NCI-H524 treated with DMSO at 0.1 percent for 48 hours (cell line): ENCODE data around the gene MAGEF1.
A peak's percentile ranks its signal among the peaks of the same experiment; 100 is the strongest.

Experiments
- DNase-seq: peaks from one replicate; lab custom pipeline; 2025; lab: John Stamatoyannopoulos, UW

MAGEF1 gene, protein sequence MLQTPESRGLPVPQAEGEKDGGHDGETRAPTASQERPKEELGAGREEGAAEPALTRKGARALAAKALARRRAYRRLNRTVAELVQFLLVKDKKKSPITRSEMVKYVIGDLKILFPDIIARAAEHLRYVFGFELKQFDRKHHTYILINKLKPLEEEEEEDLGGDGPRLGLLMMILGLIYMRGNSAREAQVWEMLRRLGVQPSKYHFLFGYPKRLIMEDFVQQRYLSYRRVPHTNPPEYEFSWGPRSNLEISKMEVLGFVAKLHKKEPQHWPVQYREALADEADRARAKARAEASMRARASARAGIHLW

GRCh38 chr3:184711493-184712247, at the start of gene MAGEF1:
MAGEF1 (minus strand) TSS chr3:184712064; CDS start chr3:184711821, 243 bp downstream.
- peak; percentile 72 for DNase-seq

- DNase-seq = no peak
Measured at GRCh38 chr3:184761075-184761841, 49.4 kb upstream of the MAGEF1 start.

DNA sequence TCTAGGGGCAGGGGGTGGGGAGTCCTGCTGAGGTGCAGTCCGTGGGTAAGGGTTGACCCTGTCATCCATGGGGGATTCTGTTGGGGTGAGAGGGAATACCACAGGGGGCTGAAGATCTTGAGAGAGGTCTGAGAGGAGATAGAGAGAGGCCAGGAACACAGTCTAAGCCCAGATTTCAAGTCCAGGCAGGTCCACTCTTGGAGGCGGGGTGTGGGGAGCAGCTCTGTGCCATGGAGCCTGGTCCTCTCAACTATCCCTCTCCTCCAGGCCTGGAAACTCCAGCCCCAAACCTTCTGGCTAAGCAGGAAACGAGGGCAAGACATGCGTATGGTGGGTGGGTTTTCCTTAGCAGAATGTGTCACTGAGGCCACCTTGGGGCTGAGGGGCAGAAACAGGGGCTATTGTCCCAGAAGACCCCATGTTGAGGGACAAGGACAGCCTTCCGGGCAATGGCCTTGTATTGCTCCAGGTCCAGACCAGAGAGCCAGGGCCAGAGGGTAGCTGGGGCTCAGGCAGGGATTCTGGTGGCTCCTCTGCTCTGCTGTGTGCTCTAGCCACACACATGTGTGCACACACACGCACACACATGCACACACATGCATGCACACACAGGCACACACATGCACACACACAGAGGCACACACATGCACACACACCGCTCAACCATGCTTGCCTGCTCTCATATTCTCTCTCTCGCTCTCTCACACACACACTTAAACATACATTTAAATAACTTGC, 48.6 kb upstream of the MAGEF1 start:
- no peak for DNase-seq

- no peak for DNase-seq
Measured at GRCh38 chr3:184759666-184760200, 47.9 kb upstream of the MAGEF1 start.

DNA sequence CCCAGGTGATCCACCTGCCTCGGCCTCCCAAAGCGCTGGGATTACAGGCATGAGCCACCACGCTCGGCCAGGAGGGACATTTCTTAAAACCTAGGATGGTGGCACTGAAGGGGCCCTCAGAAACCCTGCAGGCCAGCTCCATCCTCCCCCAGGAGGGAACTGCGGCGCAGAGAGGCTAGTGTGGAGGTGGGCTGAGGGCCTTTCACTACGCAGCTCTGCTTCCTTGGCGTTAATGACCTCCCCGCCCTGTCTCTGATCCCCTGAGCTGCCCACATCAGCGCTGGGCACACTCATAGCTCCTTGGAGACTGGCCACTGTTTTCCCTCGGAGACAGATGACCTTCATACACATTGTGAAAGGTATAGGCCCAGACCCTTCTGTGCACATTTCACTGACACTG, 46.2 kb upstream of the MAGEF1 start:
- no peak for DNase-seq

DNA sequence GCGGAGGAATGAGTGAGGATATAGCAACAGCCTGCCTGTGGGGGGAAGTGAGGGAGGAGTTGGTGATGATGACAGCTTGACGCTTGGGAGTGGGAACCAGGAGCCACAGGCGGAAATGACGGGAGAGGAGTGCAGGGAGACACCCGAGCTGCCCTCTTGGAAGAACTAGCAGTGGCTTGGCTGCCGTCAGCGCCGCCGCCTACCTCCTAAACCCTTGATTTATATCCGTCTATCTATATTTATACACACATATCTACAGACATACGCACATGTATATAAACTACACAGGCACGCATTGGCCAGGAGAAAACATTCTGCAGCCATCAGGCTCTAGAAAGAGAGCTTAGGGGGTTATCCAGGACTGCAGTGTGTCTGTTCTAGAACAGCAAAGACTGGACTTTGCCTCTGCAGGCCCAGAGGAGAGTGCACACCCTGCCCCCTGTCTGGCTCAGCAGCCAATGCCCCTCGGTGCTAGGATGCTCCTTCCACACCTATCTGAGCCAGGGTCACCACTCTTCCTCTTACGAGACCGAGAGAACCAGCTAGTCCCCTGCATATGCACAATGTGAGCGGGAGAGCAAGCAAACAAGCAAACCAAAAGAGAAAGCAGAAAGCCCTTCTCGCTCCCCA, 45.3 kb upstream of the MAGEF1 start:
- DNase-seq = no peak

DNA sequence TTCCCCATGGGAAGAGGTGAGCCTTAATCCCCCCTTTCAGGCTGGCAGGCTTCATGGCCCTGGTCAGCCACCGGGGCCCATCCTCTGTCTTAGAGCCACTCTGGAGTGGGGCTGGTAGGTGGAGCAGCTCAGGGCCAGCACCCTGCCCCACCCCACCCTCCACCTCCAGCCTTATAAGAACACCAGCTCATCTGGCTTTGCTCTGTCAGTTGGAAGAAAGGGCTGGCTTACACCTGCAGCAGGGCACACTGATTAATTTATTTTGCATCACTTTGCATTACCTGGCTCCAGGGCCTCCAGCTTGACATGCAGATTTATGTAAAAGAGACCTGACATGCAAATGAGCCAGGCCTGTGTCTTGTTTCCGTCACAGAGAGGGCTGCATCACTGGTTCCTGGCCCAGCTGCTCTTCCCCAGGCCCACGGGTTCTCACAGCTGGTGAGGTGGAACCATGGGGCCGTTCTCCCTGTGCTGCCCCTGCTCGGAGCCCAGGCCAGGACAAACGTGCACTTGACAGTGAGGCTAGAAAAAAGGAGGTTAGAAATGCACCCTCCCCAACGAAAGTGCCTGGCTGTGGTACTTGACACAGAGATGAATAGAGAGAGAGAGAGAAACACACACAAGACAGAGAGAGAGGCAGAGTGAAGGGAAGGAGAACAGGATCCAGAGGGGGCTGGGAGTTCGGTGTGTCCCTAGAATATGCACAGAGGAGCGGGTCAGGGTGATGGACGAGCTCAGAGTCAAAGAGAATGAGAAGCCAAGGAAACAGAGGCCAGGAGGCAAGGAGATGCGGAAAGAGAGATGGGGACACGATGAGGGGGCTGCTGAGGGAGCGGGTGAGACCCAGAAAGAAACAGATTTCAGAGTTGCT, 44.5 kb upstream of the MAGEF1 start:
- DNase-seq = no peak

DNA sequence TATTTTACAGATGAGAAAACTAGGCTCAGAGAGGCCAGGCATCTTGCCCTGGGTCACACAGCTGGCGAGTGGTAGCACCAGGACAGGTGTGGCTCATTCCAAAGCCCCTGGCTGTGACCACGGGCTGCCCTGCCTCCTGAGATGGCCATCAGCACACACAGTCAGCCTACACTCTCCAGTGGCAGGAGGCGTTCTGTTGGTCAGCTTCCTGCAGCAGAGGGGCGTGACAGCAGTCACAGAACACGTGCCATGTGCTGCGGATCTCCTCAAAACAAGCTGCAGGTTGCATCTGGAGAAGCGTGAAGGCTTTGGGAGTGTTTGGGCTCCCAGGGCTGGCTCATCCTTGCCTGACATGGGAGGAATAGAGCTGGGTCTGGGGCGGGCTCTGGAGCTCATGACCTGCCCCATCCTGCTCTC, 43.5 kb upstream of the MAGEF1 start:
- DNase-seq = no peak

DNA sequence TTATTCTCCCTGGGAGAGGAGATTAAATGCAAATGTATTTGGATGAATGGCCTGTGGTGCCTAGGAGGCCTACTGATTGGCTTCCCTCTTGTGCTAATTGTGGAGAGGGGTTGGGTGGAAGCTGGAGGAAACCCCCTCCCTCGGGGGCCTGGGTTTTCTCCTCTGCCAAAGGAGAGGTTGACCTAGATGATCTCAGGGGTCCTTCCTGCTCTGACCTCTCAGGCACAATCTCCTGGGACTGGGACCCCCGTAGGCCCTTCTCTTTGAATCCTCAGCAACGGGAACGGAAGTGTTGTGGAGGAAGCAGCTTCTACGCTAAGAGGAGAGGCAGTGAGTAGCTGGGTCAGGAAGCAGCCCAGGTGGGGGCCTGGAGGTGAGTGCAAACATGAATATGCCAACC, 40.5 kb upstream of the MAGEF1 start:
- no peak for DNase-seq

DNA sequence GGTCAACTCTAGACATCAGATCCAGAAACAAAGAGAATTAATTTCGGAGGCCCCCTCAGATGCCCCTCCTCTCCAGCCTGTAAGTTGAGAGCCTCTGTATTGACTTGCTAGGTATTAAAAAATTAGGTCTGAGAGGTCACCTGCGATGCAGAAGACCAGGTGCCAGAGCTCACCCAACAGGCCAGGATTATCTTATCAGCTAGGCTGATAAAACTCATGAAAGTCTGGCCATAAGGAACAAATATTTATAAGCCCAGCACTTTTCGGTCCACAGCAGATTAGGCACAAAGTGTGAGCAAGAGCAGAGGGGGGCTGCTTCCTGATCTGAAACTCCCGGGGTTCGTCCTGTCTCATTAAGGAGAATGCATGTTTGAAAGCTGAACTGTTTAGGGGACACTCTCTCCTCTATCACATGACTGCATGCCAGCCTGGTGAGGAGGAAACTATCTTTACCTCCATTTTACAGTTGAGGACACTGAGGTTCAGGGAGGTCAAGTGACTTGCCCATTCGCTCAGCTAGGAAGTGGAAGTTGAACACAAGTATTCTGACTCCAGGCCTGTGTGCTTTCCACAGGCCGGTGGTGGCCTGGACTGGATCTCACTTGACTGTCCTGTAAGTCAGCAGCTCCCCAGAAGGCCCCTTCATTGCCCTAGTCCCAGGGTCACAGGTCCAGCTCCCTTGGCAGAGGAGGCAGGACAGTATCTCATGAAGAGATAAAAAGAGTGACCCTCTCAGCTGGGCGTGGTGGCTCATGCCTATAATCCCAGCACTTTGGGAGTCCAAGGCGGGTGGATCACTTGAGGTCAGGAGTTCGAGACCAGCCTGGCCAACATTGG, 39.6 kb upstream of the MAGEF1 start:
- no peak for DNase-seq

- no peak for DNase-seq
Measured at GRCh38 chr3:184750349-184751083, 38.7 kb upstream of the MAGEF1 start.

GRCh38 chr3:184749168-184749744, 37.4 kb upstream of the MAGEF1 start:
- DNase-seq = no peak

- peak; percentile 36 for DNase-seq
Measured at GRCh38 chr3:184748219-184749135, 36.6 kb upstream of the MAGEF1 start.

DNA sequence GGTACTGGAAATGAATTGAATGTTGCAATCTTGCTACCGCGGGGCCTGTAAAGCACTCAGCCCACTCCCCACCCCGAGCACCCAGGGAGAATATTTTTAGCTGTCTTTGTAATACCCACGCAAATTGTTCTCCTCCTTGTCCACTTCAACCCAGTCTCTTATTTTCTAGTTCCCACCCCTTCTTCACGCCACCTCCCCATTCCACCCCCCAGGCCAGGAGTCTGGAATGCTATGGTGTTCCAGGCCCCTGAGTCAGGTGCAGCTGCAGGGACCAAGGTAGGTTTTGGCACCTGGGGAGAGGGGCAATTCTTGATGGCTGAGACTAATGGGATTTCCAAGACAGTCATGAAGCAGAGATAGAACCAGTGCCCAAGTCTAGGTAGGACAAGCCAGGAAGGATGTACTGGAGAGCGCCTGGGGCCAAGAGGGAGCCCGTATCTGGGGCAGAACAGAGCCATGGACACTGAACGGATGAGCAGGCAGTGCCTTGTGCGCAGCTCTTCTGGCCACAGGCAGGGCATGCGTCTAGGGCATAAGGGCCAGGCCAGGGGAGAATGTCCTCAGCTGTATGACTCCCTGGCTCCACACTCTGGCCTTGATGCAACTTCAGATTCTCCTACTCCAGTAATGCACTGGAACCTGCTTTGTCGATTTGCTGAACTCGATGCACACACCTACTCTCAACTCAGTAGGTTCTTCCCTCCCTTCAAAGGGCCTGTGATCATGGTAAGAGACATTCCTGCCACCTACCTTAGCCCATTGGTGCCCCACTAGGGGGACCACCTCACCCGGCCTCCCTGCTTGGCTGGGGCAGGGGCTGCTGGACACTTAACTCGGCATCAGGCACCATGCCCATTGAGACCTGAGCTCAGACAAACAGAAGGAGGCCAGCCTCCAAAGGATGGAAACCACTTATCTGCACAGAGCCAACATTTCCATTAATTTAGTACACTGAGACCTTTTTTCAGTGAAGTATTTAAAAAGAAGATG, 34.6 kb upstream of the MAGEF1 start:
- DNase-seq = no peak

GRCh38 chr3:184745526-184745925, 33.7 kb upstream of the MAGEF1 start:
- DNase-seq = no peak

GRCh38 chr3:184743248-184743647, 31.4 kb upstream of the MAGEF1 start:
- DNase-seq = no peak
